AG09319 (cell line): Measurements from ENCODE around the gene NEXN.

Source experiments
- DNase-seq: peaks from one replicate; pipeline ENCODE4 v3.0.0-alpha.2; 2010; ENCODE audit warnings: low read depth; ENCODE audit errors: extremely low read depth
- TF ChIP-seq, protein P1 (sequence below): IDR thresholded peaks from 2 replicates; pipeline ENCODE4 v1.5.1; 2011; ENCODE audit warnings: low read depth, mild to moderate bottlenecking, inconsistent platforms, low read length, moderate library complexity

NEXN gene

DNA sequence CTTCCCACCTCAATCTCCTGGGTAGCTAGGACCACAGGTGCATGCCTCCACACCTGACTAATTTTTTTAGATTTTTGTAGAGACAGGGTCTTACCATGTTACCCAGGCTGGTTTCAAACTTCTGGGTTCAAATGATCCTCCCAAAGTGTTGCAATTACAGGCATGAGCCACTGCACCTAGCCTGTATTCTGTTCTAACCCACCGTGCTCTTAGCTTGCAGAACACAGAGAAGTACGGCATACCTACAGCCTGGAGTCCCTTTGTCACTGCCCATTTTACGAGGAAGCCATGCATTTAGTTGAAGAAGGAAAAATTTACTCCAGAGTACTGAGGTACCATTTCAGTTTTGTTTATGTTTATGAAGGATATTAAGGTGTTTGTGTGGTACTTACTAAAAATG lies 29.7 kb upstream of the NEXN start:
- no peak for DNase-seq
- TF ChIP-seq, protein P1, sequence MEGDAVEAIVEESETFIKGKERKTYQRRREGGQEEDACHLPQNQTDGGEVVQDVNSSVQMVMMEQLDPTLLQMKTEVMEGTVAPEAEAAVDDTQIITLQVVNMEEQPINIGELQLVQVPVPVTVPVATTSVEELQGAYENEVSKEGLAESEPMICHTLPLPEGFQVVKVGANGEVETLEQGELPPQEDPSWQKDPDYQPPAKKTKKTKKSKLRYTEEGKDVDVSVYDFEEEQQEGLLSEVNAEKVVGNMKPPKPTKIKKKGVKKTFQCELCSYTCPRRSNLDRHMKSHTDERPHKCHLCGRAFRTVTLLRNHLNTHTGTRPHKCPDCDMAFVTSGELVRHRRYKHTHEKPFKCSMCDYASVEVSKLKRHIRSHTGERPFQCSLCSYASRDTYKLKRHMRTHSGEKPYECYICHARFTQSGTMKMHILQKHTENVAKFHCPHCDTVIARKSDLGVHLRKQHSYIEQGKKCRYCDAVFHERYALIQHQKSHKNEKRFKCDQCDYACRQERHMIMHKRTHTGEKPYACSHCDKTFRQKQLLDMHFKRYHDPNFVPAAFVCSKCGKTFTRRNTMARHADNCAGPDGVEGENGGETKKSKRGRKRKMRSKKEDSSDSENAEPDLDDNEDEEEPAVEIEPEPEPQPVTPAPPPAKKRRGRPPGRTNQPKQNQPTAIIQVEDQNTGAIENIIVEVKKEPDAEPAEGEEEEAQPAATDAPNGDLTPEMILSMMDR = no peak

DNA sequence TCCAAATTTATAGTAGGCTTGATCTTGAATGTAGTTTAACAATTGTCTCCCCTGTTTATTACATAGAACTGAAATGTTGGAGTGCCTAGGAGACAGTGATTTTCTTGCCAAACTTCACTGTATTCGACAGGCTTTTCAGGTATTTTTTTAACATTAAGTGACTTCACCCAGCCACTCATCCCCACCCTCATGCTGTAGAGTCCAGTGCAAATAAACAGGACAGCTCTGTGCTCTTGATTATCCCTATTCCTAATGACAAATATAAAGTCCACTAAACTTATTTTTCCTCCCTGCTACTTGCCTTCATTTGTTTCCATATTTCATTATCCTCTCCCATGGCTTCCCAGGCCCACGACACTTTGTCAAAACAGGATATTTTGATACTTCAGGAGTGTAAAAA lies 29.2 kb upstream of the NEXN start:
- TF ChIP-seq, protein P1 = no peak
- no peak for DNase-seq

DNA sequence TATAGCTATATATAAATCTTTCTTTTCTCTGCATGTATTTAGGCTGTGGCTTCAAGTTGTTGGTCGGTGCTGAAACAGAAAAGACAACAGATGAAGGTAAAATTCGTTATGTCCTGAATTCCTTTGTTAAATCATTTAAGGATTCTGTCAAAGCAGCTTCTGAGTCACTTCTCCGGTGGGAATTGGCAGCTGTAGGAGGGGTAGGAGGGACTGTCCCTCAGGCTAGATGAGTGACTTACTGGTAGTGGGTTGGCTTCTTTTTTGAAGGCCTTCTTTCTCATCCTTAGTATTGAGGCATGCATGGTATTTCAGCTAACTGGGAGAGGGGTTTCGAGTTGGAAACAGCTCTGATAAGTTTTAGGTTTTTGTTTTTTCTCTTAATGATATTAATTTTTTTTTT lies 22.1 kb upstream of the NEXN start:
- TF ChIP-seq, protein P1 = no peak
- no peak for DNase-seq

DNA sequence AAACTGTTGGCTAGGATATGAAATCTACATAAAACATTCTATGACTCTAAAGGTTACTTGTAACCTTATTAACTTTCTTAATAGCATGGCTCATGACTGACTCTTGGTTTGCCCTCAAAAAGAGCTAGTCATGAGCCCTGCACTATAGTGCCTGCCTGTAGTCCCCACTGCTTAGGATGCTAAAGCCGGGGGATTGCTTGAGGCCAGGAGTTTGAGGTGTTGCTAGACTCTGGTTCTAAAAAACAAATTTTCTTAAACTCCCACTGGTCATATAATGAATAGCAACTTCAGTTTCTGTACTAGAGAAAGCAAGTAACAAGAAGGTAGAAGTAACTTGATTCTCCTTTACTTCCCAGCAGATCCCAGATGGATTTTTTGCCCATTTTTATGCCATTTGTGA lies 15.8 kb upstream of the NEXN start:
- DNase-seq = no peak

DNA sequence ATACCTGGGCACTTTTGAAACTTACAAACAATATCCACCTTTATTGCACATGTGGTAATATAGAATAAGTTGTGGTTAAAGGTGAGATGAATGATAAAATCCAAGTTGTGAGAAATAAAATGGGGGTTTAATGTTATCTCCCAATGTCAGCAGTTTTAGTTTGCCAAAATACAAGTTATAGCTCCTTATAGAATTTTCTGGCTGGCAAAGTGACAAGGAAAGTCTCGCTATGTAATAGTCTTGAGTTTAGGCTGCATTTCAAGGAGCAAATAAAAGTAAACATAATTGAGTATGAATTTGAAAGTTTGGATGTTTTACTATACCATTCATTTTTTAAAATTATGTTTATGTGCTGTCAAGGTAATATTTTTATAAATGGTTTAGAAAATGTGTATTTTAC lies 15.0 kb upstream of the NEXN start:
- TF ChIP-seq, protein P1 = no peak

More for the DNA sequence above, 15.8 kb upstream of the NEXN start:
- TF ChIP-seq, protein P1 = no peak

DNA sequence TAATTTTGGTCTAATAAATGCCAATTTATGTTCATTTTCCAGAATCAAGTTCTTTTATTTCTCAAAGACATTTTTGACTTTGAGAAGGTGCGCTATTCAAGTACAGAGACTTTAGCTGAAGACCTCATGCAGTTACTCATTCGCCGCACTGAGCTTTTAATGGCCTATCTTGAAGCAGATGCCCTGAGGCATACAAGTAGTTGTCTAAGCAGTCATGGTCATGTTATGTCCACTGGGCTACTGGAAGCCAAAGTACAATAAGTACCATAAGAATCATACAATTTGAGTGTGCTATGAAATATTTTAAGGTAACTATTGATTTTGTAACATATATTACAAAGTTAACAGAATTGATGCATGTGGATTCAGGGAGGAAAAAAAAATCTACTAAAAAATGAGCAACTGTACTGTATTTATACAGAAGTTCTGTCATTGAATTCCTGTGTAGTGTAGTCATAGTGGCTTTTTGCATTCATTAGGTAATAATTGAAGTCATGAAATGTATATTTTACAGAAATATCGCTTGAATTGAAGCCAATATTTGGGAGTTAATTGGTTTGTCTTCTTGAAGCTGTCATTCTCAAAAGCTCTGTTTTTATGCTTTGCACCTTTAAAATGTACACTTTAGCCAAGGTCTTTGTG lies 13.5 kb upstream of the NEXN start:
- TF ChIP-seq, protein P1 = no peak
- no peak for DNase-seq

More for the DNA sequence above, 15.0 kb upstream of the NEXN start:
- no peak for DNase-seq

DNA sequence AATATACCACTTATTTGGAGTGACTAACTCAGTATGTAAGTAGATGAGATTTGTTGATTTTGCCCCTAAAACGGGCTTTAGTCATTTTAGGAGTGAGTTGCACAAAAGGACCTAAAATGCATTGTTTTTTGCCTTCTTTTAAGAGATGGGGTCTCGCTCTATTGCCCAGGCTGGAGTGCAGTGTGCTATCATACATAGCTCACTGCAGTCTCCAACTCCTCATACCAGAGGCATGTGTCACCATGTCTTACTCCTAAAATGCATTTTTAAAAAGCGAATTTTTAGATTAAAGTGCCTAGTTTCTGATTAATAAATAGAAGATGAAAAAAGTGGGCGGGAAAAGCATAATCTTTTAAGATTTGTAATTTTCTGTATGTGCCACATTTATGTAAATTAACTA lies 11.5 kb upstream of the NEXN start:
- DNase-seq = no peak
- TF ChIP-seq, protein P1 = no peak
